Left ventricle myocardium inferior (tissue), 1 donor: ENCODE results near the gene MICAL2. TPM values are rescaled to one million over a fixed set of nuclear protein-coding genes. Genes with fewer than 3 reads are reported as not detected.

Source experiments
- DNase-seq: peaks from one replicate; pipeline ENCODE4 v3.0.0-alpha.2; 2020
- H3K27ac ChIP-seq: fragments of 200-600 bp; replicated peaks from 2 replicates; pipeline ENCODE4 v1.8.0; 2021
- H3K27me3 ChIP-seq: fragments of 200-600 bp; 2 replicates; pipeline ENCODE4 v1.8.0; 2021; ENCODE audit warnings: low read depth
- H3K36me3 ChIP-seq: fragments of 200-600 bp; 2 replicates; pipeline ENCODE4 v1.8.0; 2021
- H3K4me1 ChIP-seq: fragments of 200-600 bp; 2 replicates; pipeline ENCODE4 v1.8.0; 2021
- H3K4me3 ChIP-seq: fragments of 200-600 bp; 2 replicates; pipeline ENCODE4 v1.8.0; 2021; ENCODE audit warnings: mild to moderate bottlenecking, moderate library complexity
- H3K9me3 ChIP-seq: fragments of 200-600 bp; replicated peaks from 2 replicates; pipeline ENCODE4 v1.8.0; 2021
- CTCF ChIP-seq: fragments of 200-600 bp; IDR thresholded peaks from 2 replicates; pipeline ENCODE4 v1.8.0; 2021; ENCODE audit warnings: antibody characterized with exemption, mild to moderate bottlenecking, borderline replicate concordance
- intact Hi-C: fragments of 100-400 bp; cut with micrococcal nuclease; formaldehyde crosslinking; loops from one replicate; pipeline ENCODE4 v1.11.0; 2022
- total RNA-seq: library from RNA; stranded (reverse); fragmentation: NEBNext Ultra II Directional; extraction: Animal tissue kit (Norgen Biotek cat#: 25700); gene quantifications from one replicate; pipeline ENCODE4 v1.2.1, GENCODE V29; 2021
- donor health status: DM: no; HTN: yes; CAD: no; lungs with severe emphysema.

MICAL2 gene
- total RNA-seq, 1 donor from 2014 or later = 85.0 TPM

DNA sequence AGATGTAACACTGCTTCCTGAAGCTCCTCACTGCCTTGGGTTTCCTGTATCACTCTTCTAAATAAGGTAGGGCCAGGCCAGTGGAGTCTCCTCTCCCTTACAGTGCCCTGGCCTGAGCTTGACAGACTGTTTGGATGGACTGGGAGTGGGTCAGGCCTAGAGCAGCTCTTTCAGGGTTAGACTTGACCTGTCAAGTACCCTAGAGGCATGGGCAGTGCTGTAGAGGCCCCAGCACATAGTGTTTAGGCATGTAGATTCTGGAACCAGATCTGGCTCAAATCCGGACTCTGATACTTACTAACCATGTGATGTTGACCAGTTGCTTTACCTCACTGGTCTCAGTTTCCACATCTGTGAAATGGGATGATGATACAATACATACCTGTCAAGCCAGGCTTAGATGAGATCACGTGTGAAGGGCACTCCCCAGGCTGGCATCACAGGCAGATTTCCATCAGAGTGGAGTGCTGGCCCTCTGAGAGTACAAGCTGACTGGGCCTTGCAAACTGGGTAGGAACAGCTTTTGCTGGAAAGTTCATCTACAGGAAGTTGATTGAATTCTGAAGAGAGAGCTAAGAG is 1.4 kb upstream of the MICAL2 start:
- no peak for DNase-seq
- no peak overlapping the region for H3K4me3 ChIP-seq
- H3K27me3 ChIP-seq = no peaks in the 10 kb centered on the region
- no peaks in the 10 kb centered on the region for H3K36me3 ChIP-seq
- no peak overlapping the region for H3K27ac ChIP-seq
- peaks cover 71% of the 10 kb centered on the region for H3K4me1 ChIP-seq
- intact Hi-C loops = no loop called here
- TF ChIP-seq CTCF = no peak
- no peaks in the 10 kb centered on the region for H3K9me3 ChIP-seq

DNA sequence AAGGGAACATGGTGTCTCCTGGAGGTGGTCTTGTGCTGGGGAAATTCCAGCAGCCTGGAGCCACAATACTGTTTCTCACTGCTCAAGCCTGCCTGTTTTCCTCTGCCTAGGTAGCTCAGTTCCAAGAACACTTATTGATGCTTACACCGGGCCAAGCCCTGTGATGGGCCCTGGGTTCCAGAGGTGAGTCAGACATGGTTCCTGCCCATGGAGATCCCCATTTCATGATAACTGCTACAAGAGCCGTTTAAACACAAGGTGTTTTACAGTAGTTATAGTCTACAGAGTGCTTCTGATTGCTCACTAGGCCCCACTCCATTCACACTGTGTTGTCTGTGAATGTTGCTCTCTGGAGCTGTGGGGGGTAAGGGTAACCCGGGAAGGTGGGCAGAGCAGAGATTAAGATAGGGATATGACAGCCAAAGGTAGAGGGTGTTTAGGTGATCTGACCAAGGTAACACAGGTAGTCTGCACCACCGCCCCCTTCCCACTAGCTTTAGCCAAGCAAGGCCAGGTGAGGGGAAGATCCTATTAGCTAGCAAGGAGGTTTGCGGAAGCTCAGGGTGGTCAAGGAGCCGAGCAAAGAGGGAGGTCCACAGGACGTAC is 696 bp upstream of the MICAL2 start:
- DNase-seq = no peak
- H3K4me3 ChIP-seq = peak overlapping the region; percentile 97
- intact Hi-C loops = no loop called here
- peaks cover 71% of the 10 kb centered on the region for H3K4me1 ChIP-seq
- TF ChIP-seq CTCF = no peak
- H3K27me3 ChIP-seq = no peaks in the 10 kb centered on the region
- peak overlapping the region; percentile 91 for H3K27ac ChIP-seq
- no peaks in the 10 kb centered on the region for H3K36me3 ChIP-seq
- H3K9me3 ChIP-seq = no peaks in the 10 kb centered on the region

GRCh38 chr11:12110714-12111548 is 541 bp downstream of the MICAL2 start:
- no peak for TF ChIP-seq CTCF
- Histone ChIP-seq H3K9me3 (no peaks in the 10 kb centered on the region), H3K4me1 (peaks cover 66% of the 10 kb centered on the region), H3K4me3 (peak overlapping the region; percentile 97), H3K27ac (peak overlapping the region; percentile 91), H3K36me3 (no peaks in the 10 kb centered on the region), H3K27me3 (no peaks in the 10 kb centered on the region)
- intact Hi-C loops = no loop called here
- DNase-seq = peak; percentile 43

DNA sequence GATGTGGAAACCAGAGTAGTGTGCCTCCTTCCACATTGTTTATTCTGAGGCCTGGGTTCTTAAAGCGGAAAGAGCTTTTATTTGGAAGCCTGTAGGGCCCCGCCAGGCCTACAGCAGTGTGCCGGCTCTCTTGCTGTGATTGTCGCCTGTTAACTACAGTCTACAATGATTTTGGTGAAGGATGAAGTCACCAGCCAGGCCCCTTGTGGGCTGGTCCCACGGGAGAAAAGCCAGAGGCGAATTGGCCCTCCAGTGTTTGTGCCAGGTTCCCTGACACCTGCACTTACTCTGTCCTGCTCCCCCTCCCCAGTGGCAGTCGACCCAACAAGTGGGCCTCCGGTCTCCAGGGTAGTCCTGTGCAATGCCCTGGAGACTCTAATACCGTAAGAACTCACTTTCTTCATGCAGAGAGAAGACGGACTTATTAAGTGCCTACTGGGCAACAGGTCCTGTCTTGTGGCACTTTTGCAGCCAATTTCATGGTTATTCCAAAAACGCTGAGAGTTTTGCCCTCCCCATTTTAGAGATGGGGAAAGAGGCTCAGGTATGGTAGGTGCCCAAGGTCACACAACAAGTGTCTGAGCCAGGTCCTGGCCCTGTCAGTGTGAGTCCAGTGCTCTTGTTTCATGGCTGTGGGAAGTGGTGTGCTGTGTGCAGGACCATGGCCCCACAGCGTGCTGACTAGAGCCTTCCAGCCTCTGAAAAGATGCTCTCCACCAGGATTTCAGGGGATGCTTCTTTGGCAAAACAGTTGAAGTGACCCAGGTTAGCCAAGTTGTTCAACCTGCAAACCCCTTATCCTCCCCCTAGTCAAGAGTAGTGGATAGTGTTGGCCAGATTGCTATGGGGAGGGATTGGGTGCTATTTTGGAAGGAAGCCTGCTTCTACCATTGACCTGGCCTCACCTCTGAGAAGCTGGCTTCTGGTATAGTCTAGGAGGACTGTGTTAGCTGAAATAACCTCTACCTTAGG is 1.4 kb downstream of the MICAL2 start:
- no peaks in the 10 kb centered on the region for H3K27me3 ChIP-seq
- H3K36me3 ChIP-seq = no peaks in the 10 kb centered on the region
- H3K4me1 ChIP-seq = peaks cover 66% of the 10 kb centered on the region
- TF ChIP-seq CTCF = no peak
- H3K27ac ChIP-seq = peak overlapping the region; percentile 91
- intact Hi-C loops = no loop called here
- no peak for DNase-seq
- H3K9me3 ChIP-seq = no peaks in the 10 kb centered on the region
- peak overlapping the region; percentile 97 for H3K4me3 ChIP-seq

GRCh38 chr11:12112750-12113149 is 2.4 kb downstream of the MICAL2 start:
- TF ChIP-seq CTCF = no peak
- H3K27me3 ChIP-seq = no peaks in the 10 kb centered on the region
- intact Hi-C loops = no loop called here
- no peak overlapping the region for H3K27ac ChIP-seq
- H3K4me1 ChIP-seq = peaks cover 75% of the 10 kb centered on the region
- no peak for DNase-seq
- no peaks in the 10 kb centered on the region for H3K36me3 ChIP-seq
- H3K9me3 ChIP-seq = no peaks in the 10 kb centered on the region
- H3K4me3 ChIP-seq = peak overlapping the region; percentile 97
